ENCODE measurements around the gene BLOC1S1.

GRCh38 chr12:55744340-55745030 lies 28.6 kb downstream of the BLOC1S1 start:
- no peak for TF ChIP-seq EP300 (IDR thresholded peaks at IDR 0.05)
- TF ChIP-seq CTCF (IDR thresholded peaks at IDR 0.05): no peak
- no peak for TF ChIP-seq POLR2AphosphoS5 (IDR thresholded peaks at IDR 0.05)
- no peak for TF ChIP-seq POLR2A (IDR thresholded peaks at IDR 0.05; ENCODE audit: low read depth)

All from esophagus muscularis mucosa (tissue), 4 donors.